PC-9 (cell line): ENCODE measurements around the gene CYP24A1. TPM values are rescaled to one million over a fixed set of nuclear protein-coding genes. Genes with fewer than 3 reads are reported as not detected.

Experiments used
- BruUV-seq: library from RNA; stranded (reverse); fragments of 400-500 nt; replicated peaks from 2 replicates; lab custom pipeline; 2021; lab: Mats Ljungman, UMichigan
- CTCF ChIA-PET: fragments of 300-600 bp; sonication (Branson Sonifier 250); formaldehyde crosslinking; loops from one replicate; lab custom pipeline; 2022; ENCODE audit warnings: antibody characterized with exemption; lab: Charles Lee
- POLR2A ChIA-PET: fragments of 300-600 bp; sonication (Branson Sonifier 250); formaldehyde crosslinking; loops from one replicate; lab custom pipeline; 2022; ENCODE audit warnings: antibody characterized with exemption; ENCODE audit not compliant: unreplicated experiment; lab: Charles Lee
- DNase-seq, 2 experiments: peaks; one replicate each; pipeline versions ENCODE4 v3.0.0 to v3.0.0-alpha.2; 2015 to 2022; ENCODE audit warnings: mixed read lengths in 1 of 2
- H2AFZ ChIP-seq: fragments of 200-600 bp; sonication (generic); 2 replicates; pipeline ENCODE4 v1.8.1; 2017; ENCODE audit warnings: antibody characterized with exemption
- H3F3A ChIP-seq: fragments of 200-600 bp; sonication (generic); 2 replicates; pipeline ENCODE4 v1.8.1; 2017; ENCODE audit warnings: antibody characterized with exemption, mild to moderate bottlenecking, low read depth; ENCODE audit not compliant: insufficient read depth
- H3K27ac ChIP-seq: fragments of 200-600 bp; sonication (generic); 2 replicates; pipeline ENCODE4 v1.6.1; 2016; ENCODE audit warnings: mixed run types
- H3K27me3 ChIP-seq: fragments of 200-600 bp; sonication (generic); 2 replicates; pipeline ENCODE4 v1.6.1; 2016; ENCODE audit warnings: low read depth, mixed run types; ENCODE audit not compliant: insufficient read depth
- H3K36me3 ChIP-seq: fragments of 200-600 bp; sonication (generic); 2 replicates; pipeline ENCODE4 v1.6.1; 2016; ENCODE audit warnings: low read depth, mixed run types
- H3K4me1 ChIP-seq: fragments of 200-600 bp; sonication (generic); replicated peaks from 2 replicates; pipeline ENCODE4 v1.6.1; 2016; ENCODE audit warnings: mixed run types; ENCODE audit not compliant: insufficient read depth
- H3K4me2 ChIP-seq: fragments of 200-600 bp; sonication (generic); 2 replicates; pipeline ENCODE4 v1.6.1; 2017; ENCODE audit warnings: mixed run types
- H3K4me3 ChIP-seq: fragments of 200-600 bp; sonication (generic); 2 replicates; pipeline ENCODE4 v1.6.1; 2016; ENCODE audit warnings: mixed run types
- H3K79me2 ChIP-seq: fragments of 200-600 bp; sonication (generic); 2 replicates; pipeline ENCODE4 v1.6.1; 2017; ENCODE audit warnings: low read depth, mixed run types
- H3K9me2 ChIP-seq: fragments of 200-600 bp; sonication (generic); 2 replicates; pipeline ENCODE4 v1.8.1; 2017; ENCODE audit warnings: mild to moderate bottlenecking; ENCODE audit not compliant: insufficient read depth
- H3K9me3 ChIP-seq: fragments of 200-600 bp; sonication (generic); 2 replicates; pipeline ENCODE4 v1.8.1; 2016; ENCODE audit warnings: low read depth; ENCODE audit not compliant: insufficient read depth
- H4K20me1 ChIP-seq: fragments of 200-600 bp; sonication (generic); 2 replicates; pipeline ENCODE4 v1.8.1; 2017; ENCODE audit not compliant: insufficient read depth
- CTCF ChIP-seq: fragments of 200-600 bp; sonication (generic); conservative IDR thresholded peaks from 2 replicates; pipeline ENCODE4 v1.6.1; 2017; ENCODE audit warnings: mixed run types, antibody characterized with exemption, mild to moderate bottlenecking, moderate library complexity
- EZH2 ChIP-seq: fragments of 200-600 bp; sonication (generic); IDR thresholded peaks from 2 replicates; pipeline ENCODE4 v1.8.0; 2017; ENCODE audit warnings: antibody characterized with exemption, low read depth
- intact Hi-C: fragments of 100-400 bp; cut with micrococcal nuclease; formaldehyde crosslinking; loops from one replicate; pipeline ENCODE4 v1.10.0; 2022; ENCODE audit not compliant: unreplicated experiment
- total RNA-seq: library from RNA; stranded (reverse); gene quantifications from 2 replicates; pipeline ENCODE4 v1.2.3, GENCODE V29; 2021

Gene CYP24A1
- total RNA-seq, 1 experiment from 2014 or later, result 4.9 TPM

GRCh38 chr20:54166987-54167662, 6.7 kb downstream of the CYP24A1 start:
- ChIA-PET POLR2A (no interaction called here), CTCF (no interaction called here)
- Histone ChIP-seq H3F3A (peaks cover 28% of the 10 kb centered on the region), H3K27me3 (no peaks in the 10 kb centered on the region), H2AFZ (no peak overlapping the region), H3K9me3 (no peaks in the 10 kb centered on the region), H3K4me2 (peak overlapping the region; percentile 92), H3K27ac (peak overlapping the region; percentile 96), H3K9me2 (no peaks in the 10 kb centered on the region), H3K79me2 (peaks cover 31% of the 10 kb centered on the region), H4K20me1 (no peaks in the 10 kb centered on the region), H3K4me3 (peak overlapping the region; percentile 63; the same call in 1 of the 2 replicates), H3K36me3 (peaks cover 5% of the 10 kb centered on the region; the same call in 1 of the 2 replicates), H3K4me1 (peaks cover 46% of the 10 kb centered on the region)
- TSS peak; percentile 45 for BruUV-seq
- intact Hi-C loops, result no loop called here
- DNase-seq, result peak in 1 of 2 experiments; percentile 19
- TF ChIP-seq EZH2 (no peak), CTCF (no peak)

- H2AFZ ChIP-seq, result no peak overlapping the region
- H3K9me3 ChIP-seq, result no peaks in the 10 kb centered on the region
- H3K27ac ChIP-seq, result 0 out of 2 replicates have a peak overlapping the region, but pooled peaks have one; percentile 4
- peaks cover 25% of the 10 kb centered on the region for H3F3A ChIP-seq
- peaks cover 41% of the 10 kb centered on the region for H3K4me1 ChIP-seq
- H4K20me1 ChIP-seq, result no peaks in the 10 kb centered on the region
- H3K36me3 ChIP-seq, result 0 out of 2 replicates have a peak, but pooled peaks cover 3% of the 10 kb centered on the region
- POLR2A ChIA-PET, result no interaction called here
- CTCF ChIA-PET, result no interaction called here
- peak in 1 of 2 experiments; percentile 26 for DNase-seq
- no TSS peak for BruUV-seq
- no peak overlapping the region for H3K4me3 ChIP-seq
- H3K27me3 ChIP-seq, result no peaks in the 10 kb centered on the region
- H3K9me2 ChIP-seq, result no peaks in the 10 kb centered on the region
- intact Hi-C loops, result no loop called here
- peaks cover 20% of the 10 kb centered on the region for H3K79me2 ChIP-seq
- H3K4me2 ChIP-seq, result 0 out of 2 replicates have a peak overlapping the region, but pooled peaks have one; percentile 8
- TF ChIP-seq CTCF (no peak), EZH2 (no peak)
These were observed 8.0 kb downstream of the CYP24A1 start for GRCh38 chr20:54165803-54166202.

GRCh38 chr20:54165014-54165413, 8.8 kb downstream of the CYP24A1 start:
- Histone ChIP-seq H3K27me3 (no peaks in the 10 kb centered on the region), H3K4me2 (no peak overlapping the region), H3K79me2 (peaks cover 12% of the 10 kb centered on the region), H3K4me3 (no peak overlapping the region), H3K9me3 (no peaks in the 10 kb centered on the region), H3K4me1 (peaks cover 33% of the 10 kb centered on the region), H3K9me2 (no peaks in the 10 kb centered on the region), H3F3A (peaks cover 19% of the 10 kb centered on the region), H3K27ac (no peak overlapping the region), H2AFZ (no peak overlapping the region), H4K20me1 (no peaks in the 10 kb centered on the region), H3K36me3 (0 out of 2 replicates have a peak, but pooled peaks cover 3% of the 10 kb centered on the region)
- CTCF ChIA-PET, result no interaction called here
- POLR2A ChIA-PET, result interaction anchor here (0.6 kb wide), 1 partner anchor 273 kb away, joined by 4 read pairs; no protein-coding TSS in a partner anchor
- no peak for DNase-seq
- intact Hi-C loops, result no loop called here
- no peak for TF ChIP-seq EZH2
- TF ChIP-seq CTCF, result no peak
- no TSS peak for BruUV-seq
